H1 (cell line): ENCODE measurements around the gene WNT7A. TPM values are rescaled to one million over a fixed set of nuclear protein-coding genes. Genes with fewer than 3 reads are reported as not detected.

Source experiments
- CTCF ChIA-PET: fragments of 300-600 bp; sonication (Branson Sonifier 250); formaldehyde crosslinking; loops from one replicate; lab custom pipeline; 2021; ENCODE audit not compliant: partially characterized antibody; lab: Charles Lee
- POLR2A ChIA-PET: fragments of 300-600 bp; sonication (Branson Sonifier 250); formaldehyde crosslinking; loops from one replicate; lab custom pipeline; 2021; ENCODE audit warnings: inconsistent platforms; ENCODE audit not compliant: partially characterized antibody; lab: Charles Lee
- DNase-seq, 2 experiments: peaks; one replicate each; pipeline versions ENCODE4 v3.0.0 to v3.0.0-alpha.2; 2010 to 2022; ENCODE audit warnings: low spot score in 2 of 2, low read depth in 1 of 2, mixed read lengths in 1 of 2
- FAIRE-seq: peaks from 2 replicates; lab custom pipeline; 2011; peaks lifted over from hg19 to GRCh38; lab: Jason Lieb, UNC
- H2AFZ ChIP-seq: 2 replicates; pipeline ENCODE4 v1.8.1; 2012; ENCODE audit warnings: low read length, inconsistent platforms
- H2AK5ac ChIP-seq: 2 replicates; pipeline ENCODE4 v1.6.1; 2013; ENCODE audit warnings: low read depth, low read length
- H2BK120ac ChIP-seq: replicated peaks from 2 replicates; pipeline ENCODE3; 2013; ENCODE audit warnings: low read depth, low read length, inconsistent platforms
- H2BK12ac ChIP-seq: 2 replicates; pipeline ENCODE4 v1.6.1; 2013; ENCODE audit warnings: low read depth, low read length
- H2BK15ac ChIP-seq: 2 replicates; pipeline ENCODE4 v1.6.1; 2013; ENCODE audit warnings: low read length
- H2BK20ac ChIP-seq: 2 replicates; pipeline ENCODE4 v1.6.1; 2013; ENCODE audit warnings: low read length
- H2BK5ac ChIP-seq: 2 replicates; pipeline ENCODE4 v1.6.1; 2013; ENCODE audit warnings: low read depth, low read length
- H3K14ac ChIP-seq: 2 replicates; pipeline ENCODE4 v1.6.1; 2013; ENCODE audit warnings: inconsistent platforms; ENCODE audit not compliant: insufficient read length
- H3K18ac ChIP-seq: 2 replicates; pipeline ENCODE4 v1.6.1; 2013; ENCODE audit warnings: low read length; ENCODE audit errors: extremely low read depth
- H3K23ac ChIP-seq: 2 replicates; pipeline ENCODE4 v1.6.1; 2013; ENCODE audit warnings: inconsistent platforms; ENCODE audit not compliant: insufficient read length
- H3K23me2 ChIP-seq: 2 replicates; pipeline ENCODE4 v1.6.1; 2013; ENCODE audit warnings: low read depth, low read length
- H3K27ac ChIP-seq: 2 replicates; pipeline ENCODE4 v1.6.1; 2011; ENCODE audit warnings: low read depth, low read length, inconsistent platforms
- H3K27me3 ChIP-seq, 4 experiments: replicated peaks in 1 of 4; 1 replicate in 1 of 4; 2 replicates in 3 of 4; pipeline versions ENCODE4 v1.6.1 to v1.8.1; 2011 to 2013; ENCODE audit warnings: low read length in 3 of 4, mild to moderate bottlenecking in 3 of 4, inconsistent platforms in 2 of 4, mixed read lengths in 2 of 4, moderate library complexity in 1 of 4; ENCODE audit not compliant: control insufficient read depth in 3 of 4, insufficient read depth in 3 of 4; ENCODE audit errors: extremely low read depth in 1 of 4
- H3K36me3 ChIP-seq, 4 experiments: 2 replicates each; pipeline versions ENCODE4 v1.6.1 to v1.8.1; 2011 to 2013; ENCODE audit warnings: mild to moderate bottlenecking in 4 of 4, low read length in 3 of 4, moderate library complexity in 2 of 4, control low read depth in 1 of 4, inconsistent platforms in 1 of 4; ENCODE audit not compliant: insufficient read depth in 4 of 4, control insufficient read depth in 2 of 4
- H3K4ac ChIP-seq: replicated peaks from 2 replicates; pipeline ENCODE3; 2013; ENCODE audit warnings: low read length, low read depth, mixed read lengths, inconsistent platforms; ENCODE audit not compliant: insufficient read length
- H3K4me1 ChIP-seq, 4 experiments: replicated peaks in 1 of 4; 1 replicate in 1 of 4; 2 replicates in 3 of 4; pipeline versions ENCODE4 v1.6.1 to v1.8.1; 2011 to 2013; ENCODE audit warnings: low read length in 3 of 4, inconsistent platforms in 2 of 4, mixed read lengths in 1 of 4; ENCODE audit not compliant: insufficient read depth in 4 of 4, control insufficient read depth in 3 of 4
- H3K4me2 ChIP-seq, 2 experiments: 2 replicates each; pipeline versions ENCODE4 v1.6.1 to v1.8.1; 2011 to 2013; ENCODE audit warnings: low read depth in 2 of 2, low read length in 2 of 2, control low read depth in 1 of 2, inconsistent platforms in 1 of 2, mild to moderate bottlenecking in 1 of 2; ENCODE audit not compliant: insufficient read depth in 1 of 2
- H3K4me3 ChIP-seq, 4 experiments: fragments of 200-600, 300-600 bp in 1 of 4; sonication (generic), shearing (Covaris generic), sonication (Bioruptor Twin) in 1 of 4; 2 replicates each; pipeline versions ENCODE4 v1.5.1 to v1.8.1; 2011 to 2016; ENCODE audit warnings: low read length in 4 of 4, low read depth in 3 of 4, control low read depth in 2 of 4, inconsistent platforms in 2 of 4, mild to moderate bottlenecking in 2 of 4, mixed read lengths in 1 of 4, moderate library complexity in 1 of 4; ENCODE audit not compliant: insufficient read depth in 2 of 4; ENCODE audit errors: extremely low read depth in 1 of 4
- H3K56ac ChIP-seq: replicated peaks from 2 replicates; pipeline ENCODE3; 2013; ENCODE audit warnings: low read depth, mild to moderate bottlenecking, mixed read lengths, low read length, inconsistent platforms; ENCODE audit not compliant: insufficient read length
- H3K79me1 ChIP-seq: 2 replicates; pipeline ENCODE4 v1.6.1; 2013; ENCODE audit warnings: low read depth, low read length, control low read depth
- H3K79me2 ChIP-seq, 2 experiments: 2 replicates each; pipeline versions ENCODE4 v1.6.1 to v1.8.1; 2012 to 2013; ENCODE audit warnings: low read length in 2 of 2, mild to moderate bottlenecking in 2 of 2, inconsistent platforms in 1 of 2; ENCODE audit not compliant: insufficient read depth in 2 of 2, control insufficient read depth in 1 of 2
- H3K9ac ChIP-seq, 4 experiments: replicated peaks in 1 of 4; 1 replicate in 1 of 4; 2 replicates in 3 of 4; pipeline versions ENCODE4 v1.6.1 to v1.8.1; 2011 to 2013; ENCODE audit warnings: low read depth in 3 of 4, low read length in 3 of 4, control low read depth in 2 of 4, mild to moderate bottlenecking in 2 of 4, moderate library complexity in 2 of 4, inconsistent platforms in 1 of 4; ENCODE audit errors: extremely low read depth in 1 of 4
- H3K9me3 ChIP-seq, 2 experiments: 2 replicates each; pipeline versions ENCODE4 v1.6.1 to v1.8.1; 2012 to 2013; ENCODE audit warnings: mild to moderate bottlenecking in 2 of 2, moderate library complexity in 2 of 2, control low read depth in 1 of 2, inconsistent platforms in 1 of 2, low read depth in 1 of 2, low read length in 1 of 2, mixed read lengths in 1 of 2; ENCODE audit not compliant: insufficient read depth in 2 of 2
- H4K20me1 ChIP-seq, 2 experiments: replicated peaks in 1 of 2; 2 replicates each; pipeline versions ENCODE3 to v1.8.1; 2011 to 2013; ENCODE audit warnings: inconsistent platforms in 2 of 2, low read length in 2 of 2, mild to moderate bottlenecking in 1 of 2; ENCODE audit not compliant: insufficient read depth in 2 of 2, control insufficient read depth in 1 of 2
- H4K5ac ChIP-seq: 2 replicates; pipeline ENCODE4 v1.6.1; 2013; ENCODE audit warnings: low read length, low read depth, mixed read lengths, inconsistent platforms; ENCODE audit not compliant: insufficient read length
- H4K8ac ChIP-seq: 2 replicates; pipeline ENCODE4 v1.8.0; 2013; ENCODE audit warnings: mild to moderate bottlenecking, moderate library complexity, low read length, inconsistent platforms; ENCODE audit not compliant: insufficient read depth; ENCODE audit errors: extremely low read depth
- H4K91ac ChIP-seq: replicated peaks from 2 replicates; pipeline ENCODE3; 2013; ENCODE audit warnings: low read length, mixed read lengths, inconsistent platforms; ENCODE audit not compliant: insufficient read length
- CTCF ChIP-seq, 3 experiments: IDR thresholded peaks; 1 replicate in 2 of 3; 2 replicates in 1 of 3; pipeline versions ENCODE4 v1.5.1 to v1.6.1; 2011; ENCODE audit warnings: low read length in 3 of 3, mild to moderate bottlenecking in 3 of 3, inconsistent platforms in 2 of 3, low read depth in 1 of 3, moderate library complexity in 1 of 3; ENCODE audit not compliant: insufficient read depth in 1 of 3; ENCODE audit errors: control extremely low read depth in 1 of 3
- EP300 ChIP-seq, 2 experiments: IDR thresholded peaks; 1 replicate in 1 of 2; 2 replicates in 1 of 2; pipeline ENCODE4 v1.6.1; 2011 to 2012; ENCODE audit warnings: low read depth in 2 of 2, low read length in 2 of 2, mild to moderate bottlenecking in 2 of 2, borderline replicate concordance in 1 of 2, inconsistent platforms in 1 of 2, moderate library complexity in 1 of 2
- RNF2 ChIP-seq: fragments of 200-900, 300-1000 bp; sonication (generic); IDR thresholded peaks from 2 replicates; pipeline ENCODE4 v1.7.1; 2016; ENCODE audit warnings: borderline replicate concordance, low read depth, mild to moderate bottlenecking, antibody characterized with exemption, low read length; ENCODE audit not compliant: poor library complexity, severe bottlenecking; ENCODE audit errors: missing control alignments
- SIN3A ChIP-seq, 2 experiments: IDR thresholded peaks in 1 of 2; conservative IDR thresholded peaks in 1 of 2; 2 replicates each; pipeline ENCODE4 v1.6.1; 2011 to 2012; ENCODE audit warnings: low read length in 2 of 2, improper control_type of control experiment in 1 of 2, low read depth in 1 of 2, mild to moderate bottlenecking in 1 of 2
- WGBS, 2 experiments: shearing (Covaris generic) in 1 of 2; methylation state at CpG; one replicate each; pipeline versions ENCODE4 v1.1.6 to v1.1.7; 2013 to 2015; ENCODE audit warnings: low lambda C conversion rate in 2 of 2, mixed read lengths in 2 of 2, inconsistent platforms in 1 of 2, low coverage in 1 of 2, missing lambda C conversion rate in 1 of 2; ENCODE audit not compliant: insufficient replicate concordance in 2 of 2, insufficient coverage in 1 of 2, insufficient read length in 1 of 2; ENCODE audit errors: extremely low coverage in 1 of 2, missing lambda C conversion rate in 1 of 2; 5-methylcytosine and 5-hydroxymethylcytosine counted together
- polyA plus RNA-seq, 7 experiments: library from polyadenylated mRNA; depleted of rRNA in 3 of 7; stranded (reverse) in 5 of 7; unstranded in 2 of 7; fragments of >200 nt in 5 of 7; fragments of 200-250 nt in 2 of 7; gene quantifications; 1 replicate in 5 of 7; 2 replicates in 1 of 7; 4 replicates in 1 of 7; pipeline versions ENCODE4 v1.2.1 to v1.2.3, GENCODE V29; 2011 to 2013; ENCODE audit warnings: missing spikeins in 2 of 7, mixed read lengths in 2 of 7
- total RNA-seq: library from RNA; stranded (reverse); fragmentation: NEBNext Ultra II Directional; extraction: Animal tissue kit (Norgen Biotek cat#: 25700); gene quantifications from 2 replicates; pipeline ENCODE4 v1.2.1, GENCODE V29; 2021

Gene WNT7A
- total and polyA plus RNA-seq, 2 of the 8 experiments (the other 6 are each of a cell fraction or from before 2014, with no cell fraction given), result 0.02 TPM; not detected in 1

GRCh38 chr3:13868844-13869724 is 10.8 kb downstream of the WNT7A start:
- CTCF ChIA-PET, result interaction anchor here (1.0 to 1.6 kb wide), 3 partner anchors 12 to 198 kb away, joined by 3 to 4 read pairs (median 3); no protein-coding TSS in a partner anchor
- peaks cover 0 to 8% (median under 1%) of the 10 kb centered on the region in 4 experiments; a peak in 4 of 7 replicates for H3K27me3 ChIP-seq
- FAIRE-seq, result no peak

More at GRCh38 chr3:13868844-13869724, 10.8 kb downstream of the WNT7A start:
- Histone ChIP-seq H3K23me2 (no peaks in the 10 kb centered on the region), H3K9me3 (peaks cover 5% of the 10 kb centered on the region in 2 experiments; a peak in 1 of 4 replicates), H3K4me2 (no peak overlapping the region), H4K20me1 (no peaks in the 10 kb centered on the region), H3K4me3 (no peak overlapping the region), H4K5ac (no peak overlapping the region), H3K27ac (no peak overlapping the region), H2BK15ac (no peak overlapping the region), H4K8ac (no peak overlapping the region), H3K79me2 (no peaks in the 10 kb centered on the region), H3K18ac (no peak overlapping the region), H3K36me3 (no peaks in the 10 kb centered on the region), H4K91ac (no peak overlapping the region), H2BK120ac (no peak overlapping the region), H2AFZ (no peak overlapping the region), H3K56ac (no peak overlapping the region), H2BK12ac (no peak overlapping the region), H3K79me1 (no peaks in the 10 kb centered on the region), H3K4ac (no peak overlapping the region), H3K9ac (no peak overlapping the region), H3K4me1 (peaks cover 2 to 12% (median 9%) of the 10 kb centered on the region in 4 experiments; a peak in 6 of 7 replicates), H3K14ac (no peak overlapping the region), H2BK20ac (no peak overlapping the region), H2BK5ac (no peak overlapping the region), H3K23ac (no peak overlapping the region)
- POLR2A ChIA-PET, result interaction anchor here (1.1 kb wide), 1 partner anchor 11 kb away, joined by 6 read pairs; no protein-coding TSS in a partner anchor
- WGBS, 2 experiments, result 57 to 100% methylated on average over 1 to 2 of the region's 2 CpGs
- no peak for DNase-seq
- TF ChIP-seq SIN3A (conservative IDR thresholded peaks at IDR 0.05 in 1 of 2, IDR thresholded peaks at IDR 0.05 in 1 of 2; ENCODE audit: low read depth in 1 of 2, low read length in 2 of 2) (no peak), RNF2 (no peak), CTCF (IDR thresholded peaks at IDR 0.05; ENCODE audit: control extremely low read depth in 1 of 3, insufficient read depth in 1 of 3, low read depth in 1 of 3, low read length in 3 of 3) (no peak), EP300 (IDR thresholded peaks at IDR 0.05; ENCODE audit: borderline replicate concordance in 1 of 2, low read depth in 2 of 2, low read length in 2 of 2) (no peak)
- TF ChIP-seq, all 59 proteins: peak for 0
- H2AK5ac ChIP-seq, result no peak overlapping the region
